ENCODE results near the gene SLC25A47.

SLC25A47 gene

DNA sequence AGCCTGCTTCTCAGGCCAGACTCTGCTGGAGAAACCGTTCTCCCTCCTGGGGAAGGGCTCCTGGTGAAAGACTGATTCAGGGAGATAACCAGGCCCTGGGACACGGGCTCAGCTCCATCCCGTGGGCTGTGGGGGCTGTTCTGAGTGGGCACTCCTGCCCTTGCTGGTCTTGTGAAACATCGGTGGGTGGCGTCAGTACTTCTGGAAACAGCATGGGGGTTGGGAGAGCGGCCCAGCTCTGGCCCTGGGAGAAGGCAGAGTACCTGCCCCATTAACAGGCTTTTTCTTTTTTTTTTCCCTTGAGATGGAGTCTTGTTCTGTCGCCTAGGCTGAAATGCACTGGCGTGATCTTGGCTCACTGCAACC lies 786 bp downstream of the SLC25A47 start:
- TF ChIP-seq, protein P1, sequence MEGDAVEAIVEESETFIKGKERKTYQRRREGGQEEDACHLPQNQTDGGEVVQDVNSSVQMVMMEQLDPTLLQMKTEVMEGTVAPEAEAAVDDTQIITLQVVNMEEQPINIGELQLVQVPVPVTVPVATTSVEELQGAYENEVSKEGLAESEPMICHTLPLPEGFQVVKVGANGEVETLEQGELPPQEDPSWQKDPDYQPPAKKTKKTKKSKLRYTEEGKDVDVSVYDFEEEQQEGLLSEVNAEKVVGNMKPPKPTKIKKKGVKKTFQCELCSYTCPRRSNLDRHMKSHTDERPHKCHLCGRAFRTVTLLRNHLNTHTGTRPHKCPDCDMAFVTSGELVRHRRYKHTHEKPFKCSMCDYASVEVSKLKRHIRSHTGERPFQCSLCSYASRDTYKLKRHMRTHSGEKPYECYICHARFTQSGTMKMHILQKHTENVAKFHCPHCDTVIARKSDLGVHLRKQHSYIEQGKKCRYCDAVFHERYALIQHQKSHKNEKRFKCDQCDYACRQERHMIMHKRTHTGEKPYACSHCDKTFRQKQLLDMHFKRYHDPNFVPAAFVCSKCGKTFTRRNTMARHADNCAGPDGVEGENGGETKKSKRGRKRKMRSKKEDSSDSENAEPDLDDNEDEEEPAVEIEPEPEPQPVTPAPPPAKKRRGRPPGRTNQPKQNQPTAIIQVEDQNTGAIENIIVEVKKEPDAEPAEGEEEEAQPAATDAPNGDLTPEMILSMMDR (IDR thresholded peaks at IDR 0.05; ENCODE audit: insufficient read depth, low read depth, low read length, missing control alignments) = no peak
- H3K4me3 ChIP-seq (ENCODE audit: low read depth, low read length) = no peak overlapping the region
- no peak for DNase-seq (ENCODE audit: low read depth)

DNA sequence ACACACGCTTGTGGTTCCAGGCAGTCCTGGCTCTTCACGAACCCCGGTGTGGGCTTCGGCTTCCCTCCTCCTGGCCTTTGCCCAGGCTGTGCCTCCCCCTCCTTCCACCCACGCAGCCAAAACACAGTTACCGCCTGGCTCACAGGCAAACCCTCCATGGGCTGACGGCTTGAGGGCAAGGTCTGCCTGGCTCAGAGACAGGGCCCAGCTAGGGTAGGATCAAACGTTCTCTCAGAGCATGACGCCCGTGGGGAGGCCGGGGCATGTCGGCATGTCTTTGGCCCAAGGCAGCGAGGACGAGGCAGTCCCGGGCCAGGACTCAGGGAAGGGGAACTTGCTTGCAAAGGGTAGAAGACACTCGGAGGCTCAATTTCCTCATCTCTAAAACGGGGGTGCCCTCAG lies 2.1 kb downstream of the SLC25A47 start:
- TF ChIP-seq, protein P1 (IDR thresholded peaks at IDR 0.05; ENCODE audit: insufficient read depth, low read depth, low read length, missing control alignments) = no peak
- DNase-seq (ENCODE audit: low read depth) = no peak

DNA sequence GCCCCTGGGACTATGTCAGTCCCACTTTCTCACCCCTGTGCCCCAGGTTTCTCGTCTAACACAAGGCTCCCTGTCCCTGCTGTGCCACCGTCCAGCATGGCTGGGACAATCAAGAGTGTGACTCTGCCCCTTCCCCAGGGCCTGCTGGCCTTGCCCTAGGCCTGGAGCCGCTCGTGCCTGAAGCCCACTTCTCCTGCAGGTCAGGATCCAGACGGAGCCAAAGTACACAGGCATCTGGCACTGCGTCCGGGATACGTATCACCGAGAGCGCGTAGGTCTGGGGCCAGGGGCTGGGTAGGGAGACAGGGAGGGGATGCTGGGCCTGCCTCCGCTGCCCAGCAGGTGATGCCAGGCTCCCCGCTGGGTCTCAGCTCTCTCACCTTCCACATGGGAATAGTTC lies 2.8 kb downstream of the SLC25A47 start:
- no peak overlapping the region for H3K4me3 ChIP-seq (ENCODE audit: low read depth, low read length)
- no peak for DNase-seq (ENCODE audit: low read depth)
- TF ChIP-seq, protein P1 (IDR thresholded peaks at IDR 0.05; ENCODE audit: insufficient read depth, low read depth, low read length, missing control alignments) = no peak

More for the DNA sequence above, 2.1 kb downstream of the SLC25A47 start:
- no peak overlapping the region for H3K4me3 ChIP-seq (ENCODE audit: low read depth, low read length)

DNA sequence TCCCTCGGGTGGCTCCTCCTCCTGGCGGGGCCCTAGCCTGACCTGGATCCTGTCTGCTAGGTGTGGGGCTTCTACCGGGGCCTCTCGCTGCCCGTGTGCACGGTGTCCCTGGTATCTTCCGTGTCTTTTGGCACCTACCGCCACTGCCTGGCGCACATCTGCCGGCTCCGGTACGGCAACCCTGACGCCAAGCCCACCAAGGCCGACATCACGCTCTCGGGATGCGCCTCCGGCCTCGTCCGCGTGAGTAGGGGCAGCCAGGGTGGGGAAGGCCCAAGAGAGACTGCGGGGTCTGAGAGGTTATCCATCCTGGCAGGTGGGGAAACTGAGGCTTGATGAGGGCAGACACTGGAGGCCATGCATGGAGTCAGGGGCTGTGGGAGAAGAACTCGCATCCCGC lies 4.0 kb downstream of the SLC25A47 start:
- DNase-seq (ENCODE audit: low read depth) = no peak
- H3K4me3 ChIP-seq (ENCODE audit: low read depth, low read length) = no peak overlapping the region
- TF ChIP-seq, protein P1 (IDR thresholded peaks at IDR 0.05; ENCODE audit: insufficient read depth, low read depth, low read length, missing control alignments) = no peak

DNA sequence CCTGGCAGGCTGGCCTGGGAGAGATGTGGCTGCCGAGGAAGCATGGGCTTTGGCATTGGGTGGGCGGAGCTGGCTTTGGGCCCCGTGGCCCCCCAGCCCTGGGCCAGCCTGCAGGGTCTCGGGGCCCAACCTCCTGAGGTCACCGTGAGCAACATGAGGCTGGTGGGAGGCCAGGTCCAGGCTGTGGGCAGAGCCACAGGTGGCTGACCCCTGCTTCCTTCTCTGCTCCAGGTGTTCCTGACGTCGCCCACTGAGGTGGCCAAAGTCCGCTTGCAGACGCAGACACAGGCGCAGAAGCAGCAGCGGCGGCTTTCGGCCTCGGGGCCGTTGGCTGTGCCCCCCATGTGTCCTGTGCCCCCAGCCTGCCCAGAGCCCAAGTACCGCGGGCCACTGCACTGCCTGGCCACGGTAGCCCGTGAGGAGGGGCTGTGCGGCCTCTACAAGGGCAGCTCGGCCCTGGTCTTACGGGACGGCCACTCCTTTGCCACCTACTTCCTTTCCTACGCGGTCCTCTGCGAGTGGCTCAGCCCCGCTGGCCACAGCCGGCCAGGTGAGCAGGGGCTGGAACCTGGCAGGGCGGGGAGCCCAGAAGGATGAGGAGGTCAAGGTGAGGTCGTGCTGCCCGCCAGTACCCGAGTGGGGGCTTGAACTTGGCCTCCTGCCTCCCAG lies 5.5 kb downstream of the SLC25A47 start:
- TF ChIP-seq, protein P1 (IDR thresholded peaks at IDR 0.05; ENCODE audit: insufficient read depth, low read depth, low read length, missing control alignments) = no peak
- no peak for DNase-seq (ENCODE audit: low read depth)
- no peak overlapping the region for H3K4me3 ChIP-seq (ENCODE audit: low read depth, low read length)

DNA sequence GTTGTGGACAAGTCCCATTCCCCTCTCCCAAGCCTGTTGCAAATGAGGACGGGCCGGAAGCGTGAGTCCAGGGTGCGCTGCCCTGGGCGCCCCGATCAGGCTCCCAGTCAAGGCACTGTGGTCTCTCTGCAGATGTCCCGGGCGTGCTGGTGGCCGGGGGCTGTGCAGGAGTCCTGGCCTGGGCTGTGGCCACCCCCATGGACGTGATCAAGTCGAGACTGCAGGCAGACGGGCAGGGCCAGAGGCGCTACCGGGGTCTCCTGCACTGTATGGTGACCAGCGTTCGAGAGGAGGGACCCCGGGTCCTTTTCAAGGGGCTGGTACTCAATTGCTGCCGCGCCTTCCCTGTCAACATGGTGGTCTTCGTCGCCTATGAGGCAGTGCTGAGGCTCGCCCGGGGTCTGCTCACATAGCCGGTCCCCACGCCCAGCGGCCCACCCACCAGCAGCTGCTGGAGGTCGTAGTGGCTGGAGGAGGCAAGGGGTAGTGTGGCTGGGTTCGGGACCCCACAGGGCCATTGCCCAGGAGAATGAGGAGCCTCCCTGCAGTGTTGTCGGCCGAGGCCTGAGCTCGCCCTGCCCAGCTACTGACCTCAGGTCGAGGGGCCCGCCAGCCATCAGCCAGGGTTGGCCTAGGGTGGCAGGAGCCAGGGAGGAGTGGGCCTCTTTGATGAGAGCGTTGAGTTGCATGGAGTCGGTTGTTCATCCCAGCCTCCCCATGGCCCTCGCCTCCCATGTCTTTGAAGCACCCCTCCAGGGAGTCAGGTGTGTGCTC lies 6.3 kb downstream of the SLC25A47 start:
- TF ChIP-seq, protein P1 (IDR thresholded peaks at IDR 0.05; ENCODE audit: insufficient read depth, low read depth, low read length, missing control alignments) = no peak
- no peak for DNase-seq (ENCODE audit: low read depth)
- no peak overlapping the region for H3K4me3 ChIP-seq (ENCODE audit: low read depth, low read length)

All from GM12865 (cell line).